Keratinocyte (primary cell): ENCODE measurements around the gene KCNK7. TPM values are rescaled to one million over a fixed set of nuclear protein-coding genes. Genes with fewer than 3 reads are reported as not detected.

Experiments used
- DNase-seq: peaks from one replicate; pipeline ENCODE4 v3.0.0-alpha.2; 2011; ENCODE audit warnings: low read depth, missing footprints, low spot score
- FAIRE-seq: peaks from 2 replicates; lab custom pipeline; 2011; peaks lifted over from hg19 to GRCh38; lab: Jason Lieb, UNC
- H2AFZ ChIP-seq: 2 replicates; pipeline ENCODE4 v1.6.0; 2012; ENCODE audit warnings: low read length, control low read depth, inconsistent platforms; ENCODE audit not compliant: control insufficient read depth
- H3K27ac ChIP-seq: 2 replicates; pipeline ENCODE4 v1.5.1; 2011; ENCODE audit warnings: low read length; ENCODE audit not compliant: control insufficient read depth, insufficient read depth
- H3K27me3 ChIP-seq: 3 replicates; pipeline ENCODE4 v1.6.0; 2011; ENCODE audit warnings: low read length; ENCODE audit not compliant: control insufficient read depth, insufficient read depth; ENCODE audit errors: extremely low read depth
- H3K36me3 ChIP-seq, 2 experiments: 2 replicates in 1 of 2; 3 replicates in 1 of 2; pipeline ENCODE4 v1.5.1; 2011; ENCODE audit warnings: low read length in 2 of 2, mild to moderate bottlenecking in 1 of 2; ENCODE audit not compliant: control insufficient read depth in 2 of 2, insufficient read depth in 2 of 2; ENCODE audit errors: extremely low read depth in 1 of 2
- H3K4me1 ChIP-seq: 3 replicates; pipeline ENCODE4 v1.5.1; 2011; ENCODE audit warnings: low read length; ENCODE audit not compliant: control insufficient read depth, insufficient read depth; ENCODE audit errors: extremely low read depth
- H3K4me2 ChIP-seq: 3 replicates; pipeline ENCODE4 v1.6.0; 2011; ENCODE audit warnings: low read depth, low read length; ENCODE audit not compliant: control insufficient read depth, insufficient read depth; ENCODE audit errors: extremely low read depth
- H3K4me3 ChIP-seq, 3 experiments: fragments of 200-600 bp in 1 of 3; sonication (generic) in 1 of 3; 2 replicates in 2 of 3; 3 replicates in 1 of 3; pipeline ENCODE4 v1.5.1; 2011 to 2016; ENCODE audit warnings: low read length in 3 of 3, mild to moderate bottlenecking in 3 of 3, control low read depth in 2 of 3, inconsistent platforms in 1 of 3, low read depth in 1 of 3, mixed read lengths in 1 of 3, mixed run types in 1 of 3, moderate library complexity in 1 of 3; ENCODE audit not compliant: control insufficient read depth in 2 of 3, insufficient read depth in 2 of 3; ENCODE audit errors: extremely low read depth in 1 of 3
- H3K79me2 ChIP-seq: 2 replicates; pipeline ENCODE4 v1.6.0; 2012; ENCODE audit warnings: low read length; ENCODE audit not compliant: control insufficient read depth, insufficient read depth
- H3K9ac ChIP-seq: 3 replicates; pipeline ENCODE4 v1.6.0; 2011; ENCODE audit warnings: low read length; ENCODE audit not compliant: control insufficient read depth, insufficient read depth; ENCODE audit errors: extremely low read depth
- H3K9me1 ChIP-seq: 3 replicates; pipeline ENCODE4 v1.6.0; 2011; ENCODE audit warnings: low read length; ENCODE audit not compliant: control insufficient read depth, insufficient read depth; ENCODE audit errors: extremely low read depth
- H3K9me3 ChIP-seq: 2 replicates; pipeline ENCODE4 v1.5.1; 2012; ENCODE audit warnings: low read depth, low read length; ENCODE audit not compliant: control insufficient read depth
- H4K20me1 ChIP-seq: 3 replicates; pipeline ENCODE4 v1.6.0; 2011; ENCODE audit warnings: low read length; ENCODE audit not compliant: control insufficient read depth, insufficient read depth; ENCODE audit errors: extremely low read depth
- EZH2 ChIP-seq: IDR thresholded peaks from one replicate; pipeline ENCODE4 v1.6.1; 2012; ENCODE audit warnings: inconsistent platforms, mild to moderate bottlenecking, low read length, moderate library complexity
- dilution Hi-C: fragments of 300-500 bp; cut with MboI; formaldehyde crosslinking; loops from one replicate; pipeline ENCODE4 v1.7.0; 2020; ENCODE audit warnings: low sequenced_read_pairs; ENCODE audit not compliant: extremely low pct_ligation_motif_present
- polyA plus RNA-seq, 5 experiments: library from polyadenylated mRNA; depleted of rRNA in 3 of 5; stranded (reverse) in 3 of 5; stranded (forward) in 1 of 5; unstranded in 1 of 5; fragments of >200 nt; gene quantifications; 1 replicate in 1 of 5; 2 replicates in 3 of 5; 3 replicates in 1 of 5; pipeline versions ENCODE4 v1.2.1 to v1.2.3, GENCODE V29; 2011 to 2012; ENCODE audit warnings: missing spikeins in 2 of 5, low read depth in 1 of 5, low replicate concordance in 1 of 5
- TF ChIP-seq, protein P1 (sequence below), 3 experiments: IDR thresholded peaks in 1 of 3; conservative IDR thresholded peaks in 1 of 3; optimal IDR thresholded peaks in 1 of 3; 2 replicates in 2 of 3; 3 replicates in 1 of 3; pipeline versions ENCODE3 to v1.5.1; 2011; ENCODE audit warnings: low read length in 3 of 3, mild to moderate bottlenecking in 3 of 3, moderate library complexity in 2 of 3, control low read depth in 1 of 3, inconsistent platforms in 1 of 3; ENCODE audit not compliant: insufficient read depth in 2 of 3; ENCODE audit errors: extremely low read depth in 1 of 3

Gene KCNK7
- polyA plus RNA-seq, 1 donor (not counting 4 experiments of a cell fraction or from before 2014, with no cell fraction given): 0.46 TPM

DNA sequence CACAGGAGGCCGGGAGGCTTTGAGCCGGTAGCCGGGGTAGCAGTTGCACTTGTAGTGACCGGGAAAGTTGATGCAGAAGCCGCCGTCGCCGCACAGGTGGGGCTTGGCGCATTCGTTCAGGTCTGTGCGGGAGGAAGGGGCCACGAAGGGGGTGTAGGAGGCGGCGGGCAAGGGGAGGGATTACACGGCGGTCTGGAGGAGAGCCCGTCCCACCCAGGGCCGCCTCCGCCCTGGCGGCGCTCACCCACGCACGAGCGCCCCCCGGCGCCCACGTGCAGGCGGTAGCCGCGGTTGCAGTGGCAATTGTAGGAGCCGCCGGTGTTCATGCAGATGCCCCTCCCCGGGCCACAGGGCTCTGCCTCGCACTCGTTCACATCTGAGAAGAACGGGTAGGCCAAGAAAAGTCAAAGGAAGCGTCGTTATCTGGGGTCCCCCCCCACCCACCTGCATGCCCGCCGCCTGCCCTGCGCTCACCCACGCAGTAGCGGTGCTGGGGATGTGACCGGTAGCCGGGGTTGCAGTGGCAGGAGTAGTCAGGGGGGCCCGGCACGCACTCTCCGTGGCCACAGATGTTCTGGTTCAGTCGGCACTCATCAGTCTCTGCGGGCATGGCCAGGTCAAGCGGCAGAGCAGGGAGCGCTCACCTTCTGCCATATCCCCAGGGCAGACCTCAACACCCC is 48.0 kb downstream of the KCNK7 start:
- Histone ChIP-seq H3K9ac (no peak overlapping the region), H3K4me1 (peaks cover 3% of the 10 kb centered on the region), H2AFZ (no peak overlapping the region), H3K27ac (no peak overlapping the region), H3K4me2 (no peak overlapping the region), H4K20me1 (no peaks in the 10 kb centered on the region), H3K79me2 (no peaks in the 10 kb centered on the region), H3K9me1 (no peaks in the 10 kb centered on the region), H3K9me3 (no peaks in the 10 kb centered on the region), H3K36me3 (no peaks in the 10 kb centered on the region), H3K4me3 (no peak overlapping the region), H3K27me3 (no peaks in the 10 kb centered on the region)
- no peak for DNase-seq
- dilution Hi-C loops: no loop called here
- TF ChIP-seq, protein P1, sequence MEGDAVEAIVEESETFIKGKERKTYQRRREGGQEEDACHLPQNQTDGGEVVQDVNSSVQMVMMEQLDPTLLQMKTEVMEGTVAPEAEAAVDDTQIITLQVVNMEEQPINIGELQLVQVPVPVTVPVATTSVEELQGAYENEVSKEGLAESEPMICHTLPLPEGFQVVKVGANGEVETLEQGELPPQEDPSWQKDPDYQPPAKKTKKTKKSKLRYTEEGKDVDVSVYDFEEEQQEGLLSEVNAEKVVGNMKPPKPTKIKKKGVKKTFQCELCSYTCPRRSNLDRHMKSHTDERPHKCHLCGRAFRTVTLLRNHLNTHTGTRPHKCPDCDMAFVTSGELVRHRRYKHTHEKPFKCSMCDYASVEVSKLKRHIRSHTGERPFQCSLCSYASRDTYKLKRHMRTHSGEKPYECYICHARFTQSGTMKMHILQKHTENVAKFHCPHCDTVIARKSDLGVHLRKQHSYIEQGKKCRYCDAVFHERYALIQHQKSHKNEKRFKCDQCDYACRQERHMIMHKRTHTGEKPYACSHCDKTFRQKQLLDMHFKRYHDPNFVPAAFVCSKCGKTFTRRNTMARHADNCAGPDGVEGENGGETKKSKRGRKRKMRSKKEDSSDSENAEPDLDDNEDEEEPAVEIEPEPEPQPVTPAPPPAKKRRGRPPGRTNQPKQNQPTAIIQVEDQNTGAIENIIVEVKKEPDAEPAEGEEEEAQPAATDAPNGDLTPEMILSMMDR (optimal IDR thresholded peaks at IDR 0.05 in 1 of 3, IDR thresholded peaks at IDR 0.05 in 1 of 3, conservative IDR thresholded peaks at IDR 0.05 in 1 of 3; ENCODE audit: extremely low read depth in 1 of 3, insufficient read depth in 2 of 3, low read length in 3 of 3): no peak
- no peak for TF ChIP-seq EZH2
- no peak for FAIRE-seq

DNA sequence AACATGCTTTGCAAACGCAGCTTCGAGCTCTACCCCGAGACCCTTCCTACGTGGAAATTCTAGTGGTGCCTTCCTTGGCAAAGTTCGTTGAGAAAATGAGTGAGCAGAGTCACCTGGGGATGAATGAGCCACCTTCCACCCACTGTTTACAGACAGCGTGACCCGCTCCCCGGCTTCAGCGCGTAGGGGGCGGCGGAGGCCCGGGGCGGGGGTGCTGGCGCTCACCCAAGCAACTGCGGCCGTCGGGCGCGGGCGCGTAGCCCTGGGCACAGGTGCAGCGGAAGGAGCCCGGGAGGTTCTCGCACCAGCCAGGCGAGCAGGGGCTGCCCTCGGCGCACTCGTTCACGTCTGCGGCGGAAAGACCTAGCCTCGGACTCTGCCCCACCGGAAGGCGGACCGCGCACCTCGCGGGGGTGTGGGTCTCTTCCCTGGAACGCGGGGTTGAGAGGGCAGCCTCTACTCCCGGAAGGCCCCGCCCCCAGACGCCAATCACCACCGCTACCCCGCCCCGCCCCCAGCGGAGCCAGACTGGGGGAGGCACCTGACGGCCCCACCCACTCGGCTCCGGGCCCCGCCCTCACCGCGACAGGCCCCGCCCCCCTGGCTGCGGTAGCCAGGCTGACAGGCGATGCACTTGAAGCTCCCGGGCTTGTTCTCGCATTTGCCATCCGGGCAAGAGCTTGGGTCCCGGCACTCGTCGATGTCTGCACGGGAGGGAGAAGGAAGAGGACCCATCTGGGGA is 49.2 kb downstream of the KCNK7 start:
- H3K4me1 ChIP-seq: peaks cover 10% of the 10 kb centered on the region
- peak overlapping the region in 2 of 3 experiments; percentile 30 to 57 for H3K4me3 ChIP-seq
- no peak overlapping the region for H3K9ac ChIP-seq
- no peak overlapping the region for H3K27ac ChIP-seq
- no peaks in the 10 kb centered on the region for H4K20me1 ChIP-seq
- TF ChIP-seq, protein P1 (optimal IDR thresholded peaks at IDR 0.05 in 1 of 3, IDR thresholded peaks at IDR 0.05 in 1 of 3, conservative IDR thresholded peaks at IDR 0.05 in 1 of 3; ENCODE audit: extremely low read depth in 1 of 3, insufficient read depth in 2 of 3, low read length in 3 of 3): no peak
- no peak for TF ChIP-seq EZH2
- no peak overlapping the region for H2AFZ ChIP-seq
- H3K4me2 ChIP-seq: peak overlapping the region; percentile 64
- H3K27me3 ChIP-seq: no peaks in the 10 kb centered on the region
- no peak for DNase-seq
- no peaks in the 10 kb centered on the region for H3K36me3 ChIP-seq
- dilution Hi-C loops: no loop called here
- no peaks in the 10 kb centered on the region for H3K79me2 ChIP-seq
- no peak for FAIRE-seq
- H3K9me1 ChIP-seq: no peaks in the 10 kb centered on the region
- no peaks in the 10 kb centered on the region for H3K9me3 ChIP-seq
